SK-N-SH (cell line): ENCODE results near the gene C10orf67. TPM values are rescaled to one million over a fixed set of nuclear protein-coding genes. Genes with fewer than 3 reads are reported as not detected.

Experiments
- CTCF ChIA-PET: fragments of 300-600, 350-600 bp; formaldehyde crosslinking; extraction: SDS; loops from one replicate; lab custom pipeline; 2021; lab: Yijun Ruan, JAX
- POLR2A ChIA-PET: fragments of 350-600 bp; sonication (Branson Sonifier 250); formaldehyde crosslinking; extraction: SDS; loops from one replicate; lab custom pipeline; 2020; ENCODE audit warnings: antibody characterized with exemption, inconsistent platforms; lab: Yijun Ruan, JAX
- DNase-seq: peaks from one replicate; pipeline ENCODE4 v3.0.0; 2012
- H2AFZ ChIP-seq: fragments of 200-600 bp; sonication (generic); 2 replicates; pipeline ENCODE4 v1.8.1; 2016; ENCODE audit warnings: antibody characterized with exemption, mild to moderate bottlenecking, low read depth
- H3F3A ChIP-seq: fragments of 200-600 bp; sonication (generic); replicated peaks from 2 replicates; pipeline ENCODE3; 2016; ENCODE audit warnings: antibody characterized with exemption, mild to moderate bottlenecking; ENCODE audit not compliant: insufficient read depth
- H3K27ac ChIP-seq, 2 experiments: fragments of 200-500 bp in 1 of 2; fragments of 200-600 bp in 1 of 2; sonication (Bioruptor generic) in 1 of 2; sonication (generic), shearing (Covaris generic) in 1 of 2; 2 replicates each; pipeline versions ENCODE4 v1.5.1 to v1.6.1; 2014 to 2016; ENCODE audit warnings: low read depth in 2 of 2, inconsistent platforms in 1 of 2, low read length in 1 of 2, mild to moderate bottlenecking in 1 of 2, mixed read lengths in 1 of 2
- H3K27me3 ChIP-seq: fragments of 200-600 bp; sonication (generic), shearing (Covaris generic); 2 replicates; pipeline ENCODE4 v1.6.1; 2016; ENCODE audit warnings: mixed run types; ENCODE audit not compliant: insufficient read depth
- H3K36me3 ChIP-seq, 2 experiments: fragments of 200-500 bp in 1 of 2; fragments of 200-600 bp in 1 of 2; sonication (Bioruptor generic) in 1 of 2; sonication (generic) in 1 of 2; replicated peaks in 1 of 2; 2 replicates each; pipeline versions ENCODE3 to v1.5.1; 2014 to 2016; ENCODE audit warnings: low read length in 1 of 2, mild to moderate bottlenecking in 1 of 2; ENCODE audit not compliant: insufficient read depth in 2 of 2, control insufficient read depth in 1 of 2
- H3K4me1 ChIP-seq, 2 experiments: fragments of 200-500 bp in 1 of 2; fragments of 200-600 bp in 1 of 2; sonication (Bioruptor generic) in 1 of 2; sonication (generic), shearing (Covaris generic) in 1 of 2; 2 replicates each; pipeline versions ENCODE4 v1.5.1 to v1.6.1; 2014 to 2016; ENCODE audit warnings: low read depth in 1 of 2, low read length in 1 of 2, mixed run types in 1 of 2; ENCODE audit not compliant: insufficient read depth in 2 of 2, control insufficient read depth in 1 of 2
- H3K4me2 ChIP-seq: fragments of 200-600 bp; sonication (generic), shearing (Covaris generic); 2 replicates; pipeline ENCODE4 v1.6.1; 2017; ENCODE audit warnings: mixed run types
- H3K4me3 ChIP-seq, 2 experiments: fragments of 200-500 bp in 1 of 2; fragments of 200-600 bp in 1 of 2; sonication (Bioruptor generic) in 1 of 2; sonication (generic), shearing (Covaris generic) in 1 of 2; 2 replicates each; pipeline versions ENCODE4 v1.5.1 to v1.8.1; 2014 to 2016; ENCODE audit warnings: low read depth in 2 of 2, inconsistent platforms in 1 of 2, low read length in 1 of 2, mild to moderate bottlenecking in 1 of 2, mixed read lengths in 1 of 2, moderate library complexity in 1 of 2
- H3K79me2 ChIP-seq: fragments of 200-600 bp; sonication (generic); 2 replicates; pipeline ENCODE4 v1.8.1; 2017; ENCODE audit warnings: mild to moderate bottlenecking; ENCODE audit not compliant: insufficient read depth
- H3K9ac ChIP-seq: fragments of 200-600 bp; sonication (generic); 2 replicates; pipeline ENCODE4 v1.6.1; 2017; ENCODE audit warnings: mixed run types
- H3K9me2 ChIP-seq: fragments of 200-600 bp; sonication (generic); 2 replicates; pipeline ENCODE4 v1.6.1; 2017; ENCODE audit warnings: mixed run types
- H3K9me3 ChIP-seq: fragments of 200-600 bp; sonication (generic); 2 replicates; pipeline ENCODE4 v1.6.1; 2017; ENCODE audit warnings: mixed run types, mild to moderate bottlenecking, moderate library complexity
- H4K20me1 ChIP-seq: fragments of 200-600 bp; sonication (generic); 2 replicates; pipeline ENCODE4 v1.6.1; 2017; ENCODE audit warnings: mild to moderate bottlenecking, mixed run types; ENCODE audit not compliant: insufficient read depth
- CHD2 ChIP-seq: fragments of 150-350 bp; IDR thresholded peaks from 2 replicates; pipeline ENCODE4 v1.6.1; 2018; ENCODE audit warnings: low read length; ENCODE audit not compliant: partially characterized antibody
- ELF1 ChIP-seq: IDR thresholded peaks from 2 replicates; pipeline ENCODE4 v1.4.0; 2012
- EP300 ChIP-seq, 2 experiments: IDR thresholded peaks; 2 replicates each; pipeline versions ENCODE4 v1.4.0 to v1.6.1; 2012; ENCODE audit warnings: borderline replicate concordance in 1 of 2, low read depth in 1 of 2, low read length in 1 of 2
- FOSL2 ChIP-seq: IDR thresholded peaks from 2 replicates; pipeline ENCODE4 v1.4.0; 2012; ENCODE audit warnings: low read depth, mild to moderate bottlenecking, moderate library complexity, borderline replicate concordance
- FOXJ3 ChIP-seq: sonication (generic); formaldehyde crosslinking; IDR thresholded peaks from 2 replicates; pipeline ENCODE4 v1.5.1; 2020; ENCODE audit warnings: mild to moderate bottlenecking, missing genetic modification reagents
- GATA2 ChIP-seq: sonication (generic); formaldehyde crosslinking; IDR thresholded peaks from 2 replicates; pipeline ENCODE4 v1.5.0; 2020; ENCODE audit warnings: mild to moderate bottlenecking, missing genetic modification reagents
- JUND ChIP-seq: IDR thresholded peaks from 2 replicates; pipeline ENCODE4 v1.4.0; 2012
- MXI1 ChIP-seq: IDR thresholded peaks from 2 replicates; pipeline ENCODE4 v1.6.1; 2012; ENCODE audit warnings: mild to moderate bottlenecking, low read depth, low read length, improper control_type of control experiment
- NFIC ChIP-seq: IDR thresholded peaks from 2 replicates; pipeline ENCODE4 v1.4.0; 2012; ENCODE audit warnings: borderline replicate concordance
- POLR2AphosphoS5 ChIP-seq: IDR thresholded peaks from 2 replicates; pipeline ENCODE4 v1.6.1; 2012; ENCODE audit warnings: low read depth, low read length
- RFX5 ChIP-seq: IDR thresholded peaks from 2 replicates; pipeline ENCODE4 v1.6.1; 2012; ENCODE audit warnings: mild to moderate bottlenecking, improper control_type of control experiment, low read length
- TEAD4 ChIP-seq: IDR thresholded peaks from 2 replicates; pipeline ENCODE4 v1.4.0; 2012; ENCODE audit warnings: mild to moderate bottlenecking, borderline replicate concordance; ENCODE audit not compliant: insufficient read depth
- YY1 ChIP-seq: IDR thresholded peaks from 2 replicates; pipeline ENCODE4 v1.4.0; 2012; ENCODE audit warnings: low read depth, mild to moderate bottlenecking
- WGBS: methylation state at CpG from one replicate; pipeline ENCODE4 v1.1.6; 2017; ENCODE audit warnings: low lambda C conversion rate; 5-methylcytosine and 5-hydroxymethylcytosine counted together
- polyA plus RNA-seq, 3 experiments: library from polyadenylated mRNA; depleted of rRNA; stranded (reverse); fragments of >200 nt; gene quantifications; 2 replicates each; pipeline ENCODE4 v1.2.3, GENCODE V29; 2012
- TF ChIP-seq, protein P1 (sequence below): IDR thresholded peaks from 2 replicates; pipeline ENCODE4; 2012
- TF ChIP-seq, protein P2 (sequence below): fragments of 200-600 bp; sonication (generic); IDR thresholded peaks from 2 replicates; pipeline ENCODE4 v1.6.1; 2017; ENCODE audit warnings: antibody characterized with exemption, mild to moderate bottlenecking, moderate library complexity
- TF ChIP-seq, protein P3 (sequence below): IDR thresholded peaks from 2 replicates; pipeline ENCODE4 v1.4.0; 2012; ENCODE audit warnings: low read depth, borderline replicate concordance
- TF ChIP-seq, protein P4 (sequence below): fragments of 150-350 bp; IDR thresholded peaks from 2 replicates; pipeline ENCODE4 v1.6.1; 2016; ENCODE audit warnings: mild to moderate bottlenecking, low read depth, low read length

The C10orf67 gene
- polyA plus RNA-seq, 1 of the 3 experiments (the other 2 are of a cell fraction) = 0.97 TPM

DNA sequence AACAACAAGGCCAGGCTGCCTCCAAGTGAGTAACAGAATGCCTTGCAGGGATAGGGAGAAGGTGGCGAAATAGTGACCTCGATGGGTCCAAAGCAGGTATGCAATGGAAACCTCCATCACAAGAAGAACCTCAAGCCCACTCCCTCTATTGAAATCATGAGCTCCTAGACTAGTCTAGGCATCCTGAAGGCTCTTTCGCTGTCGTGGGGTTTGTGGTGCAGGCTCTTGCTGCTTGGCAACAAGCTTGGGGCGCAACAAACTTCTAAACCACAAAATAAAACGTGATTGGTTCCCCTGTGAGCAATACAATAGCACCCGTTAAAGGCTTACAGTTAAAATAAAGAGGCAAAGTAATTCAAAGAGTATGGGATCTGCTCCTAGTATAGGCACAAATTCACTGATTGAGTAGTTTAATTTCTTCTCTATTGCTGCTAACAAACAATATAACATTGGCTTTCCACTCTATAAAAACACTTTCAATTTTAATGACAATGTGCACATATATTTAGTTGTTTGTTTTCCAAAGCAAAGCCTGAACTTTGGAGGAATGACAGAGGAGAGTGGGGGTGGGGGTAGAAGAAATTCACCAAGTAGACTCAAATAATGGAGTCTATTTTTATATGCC is 64.1 kb downstream of the C10orf67 start:
- no peaks in the 10 kb centered on the region for H3F3A ChIP-seq
- POLR2A ChIA-PET = no interaction called here

More for the DNA sequence above, 64.1 kb downstream of the C10orf67 start:
- Histone ChIP-seq H3K9ac (no peak overlapping the region), H3K36me3 (no peaks in the 10 kb centered on the region), H3K4me3 (no peak overlapping the region), H4K20me1 (no peaks in the 10 kb centered on the region), H3K9me2 (no peaks in the 10 kb centered on the region), H3K27ac (no peak overlapping the region), H3K27me3 (no peaks in the 10 kb centered on the region), H3K4me1 (no peaks in the 10 kb centered on the region), H3K4me2 (no peak overlapping the region), H3K9me3 (no peaks in the 10 kb centered on the region), H3K79me2 (no peaks in the 10 kb centered on the region), H2AFZ (no peak overlapping the region)
- CTCF ChIA-PET = interaction anchor here (2.3 kb wide), 1 partner anchor 13 kb away, joined by 9 read pairs; no protein-coding TSS in a partner anchor
- no peak for TF ChIP-seq JUND
- TF ChIP-seq YY1 = no peak
- no peak for TF ChIP-seq FOSL2
- no peak for TF ChIP-seq MXI1
- TF ChIP-seq, protein P1, sequence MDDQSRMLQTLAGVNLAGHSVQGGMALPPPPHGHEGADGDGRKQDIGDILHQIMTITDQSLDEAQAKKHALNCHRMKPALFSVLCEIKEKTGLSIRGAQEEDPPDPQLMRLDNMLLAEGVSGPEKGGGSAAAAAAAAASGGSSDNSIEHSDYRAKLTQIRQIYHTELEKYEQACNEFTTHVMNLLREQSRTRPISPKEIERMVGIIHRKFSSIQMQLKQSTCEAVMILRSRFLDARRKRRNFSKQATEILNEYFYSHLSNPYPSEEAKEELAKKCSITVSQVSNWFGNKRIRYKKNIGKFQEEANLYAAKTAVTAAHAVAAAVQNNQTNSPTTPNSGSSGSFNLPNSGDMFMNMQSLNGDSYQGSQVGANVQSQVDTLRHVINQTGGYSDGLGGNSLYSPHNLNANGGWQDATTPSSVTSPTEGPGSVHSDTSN = no peak
- TF ChIP-seq, protein P2, sequence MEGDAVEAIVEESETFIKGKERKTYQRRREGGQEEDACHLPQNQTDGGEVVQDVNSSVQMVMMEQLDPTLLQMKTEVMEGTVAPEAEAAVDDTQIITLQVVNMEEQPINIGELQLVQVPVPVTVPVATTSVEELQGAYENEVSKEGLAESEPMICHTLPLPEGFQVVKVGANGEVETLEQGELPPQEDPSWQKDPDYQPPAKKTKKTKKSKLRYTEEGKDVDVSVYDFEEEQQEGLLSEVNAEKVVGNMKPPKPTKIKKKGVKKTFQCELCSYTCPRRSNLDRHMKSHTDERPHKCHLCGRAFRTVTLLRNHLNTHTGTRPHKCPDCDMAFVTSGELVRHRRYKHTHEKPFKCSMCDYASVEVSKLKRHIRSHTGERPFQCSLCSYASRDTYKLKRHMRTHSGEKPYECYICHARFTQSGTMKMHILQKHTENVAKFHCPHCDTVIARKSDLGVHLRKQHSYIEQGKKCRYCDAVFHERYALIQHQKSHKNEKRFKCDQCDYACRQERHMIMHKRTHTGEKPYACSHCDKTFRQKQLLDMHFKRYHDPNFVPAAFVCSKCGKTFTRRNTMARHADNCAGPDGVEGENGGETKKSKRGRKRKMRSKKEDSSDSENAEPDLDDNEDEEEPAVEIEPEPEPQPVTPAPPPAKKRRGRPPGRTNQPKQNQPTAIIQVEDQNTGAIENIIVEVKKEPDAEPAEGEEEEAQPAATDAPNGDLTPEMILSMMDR = no peak
- no peak for TF ChIP-seq FOXJ3 (CRISPR knock-in tag)
- TF ChIP-seq, protein P3, sequence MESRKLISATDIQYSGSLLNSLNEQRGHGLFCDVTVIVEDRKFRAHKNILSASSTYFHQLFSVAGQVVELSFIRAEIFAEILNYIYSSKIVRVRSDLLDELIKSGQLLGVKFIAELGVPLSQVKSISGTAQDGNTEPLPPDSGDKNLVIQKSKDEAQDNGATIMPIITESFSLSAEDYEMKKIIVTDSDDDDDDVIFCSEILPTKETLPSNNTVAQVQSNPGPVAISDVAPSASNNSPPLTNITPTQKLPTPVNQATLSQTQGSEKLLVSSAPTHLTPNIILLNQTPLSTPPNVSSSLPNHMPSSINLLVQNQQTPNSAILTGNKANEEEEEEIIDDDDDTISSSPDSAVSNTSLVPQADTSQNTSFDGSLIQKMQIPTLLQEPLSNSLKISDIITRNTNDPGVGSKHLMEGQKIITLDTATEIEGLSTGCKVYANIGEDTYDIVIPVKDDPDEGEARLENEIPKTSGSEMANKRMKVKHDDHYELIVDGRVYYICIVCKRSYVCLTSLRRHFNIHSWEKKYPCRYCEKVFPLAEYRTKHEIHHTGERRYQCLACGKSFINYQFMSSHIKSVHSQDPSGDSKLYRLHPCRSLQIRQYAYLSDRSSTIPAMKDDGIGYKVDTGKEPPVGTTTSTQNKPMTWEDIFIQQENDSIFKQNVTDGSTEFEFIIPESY = no peak
- TF ChIP-seq EP300 (IDR thresholded peaks at IDR 0.05; ENCODE audit: borderline replicate concordance in 1 of 2, low read depth in 1 of 2, low read length in 1 of 2) = no peak
- TF ChIP-seq CHD2 = no peak
- no peak for TF ChIP-seq NFIC
- TF ChIP-seq ELF1 = no peak
- no peak for TF ChIP-seq TEAD4
- TF ChIP-seq RFX5 = no peak
- no peak for TF ChIP-seq GATA2 (CRISPR knock-in tag)
- TF ChIP-seq POLR2AphosphoS5 = no peak
- TF ChIP-seq, protein P4, sequence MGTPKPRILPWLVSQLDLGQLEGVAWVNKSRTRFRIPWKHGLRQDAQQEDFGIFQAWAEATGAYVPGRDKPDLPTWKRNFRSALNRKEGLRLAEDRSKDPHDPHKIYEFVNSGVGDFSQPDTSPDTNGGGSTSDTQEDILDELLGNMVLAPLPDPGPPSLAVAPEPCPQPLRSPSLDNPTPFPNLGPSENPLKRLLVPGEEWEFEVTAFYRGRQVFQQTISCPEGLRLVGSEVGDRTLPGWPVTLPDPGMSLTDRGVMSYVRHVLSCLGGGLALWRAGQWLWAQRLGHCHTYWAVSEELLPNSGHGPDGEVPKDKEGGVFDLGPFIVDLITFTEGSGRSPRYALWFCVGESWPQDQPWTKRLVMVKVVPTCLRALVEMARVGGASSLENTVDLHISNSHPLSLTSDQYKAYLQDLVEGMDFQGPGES = no peak
- no peak for DNase-seq
- 44% methylated on average over 7 of the region's 7 CpGs for WGBS
